HEK293T (cell line): ENCODE data around the gene EHBP1L1.

Experiments used
- CTCF ChIA-PET: fragments of 350-600 bp; formaldehyde crosslinking; extraction: SDS; loops from one replicate; lab custom pipeline; 2021; ENCODE audit warnings: antibody characterized with exemption, inconsistent platforms; lab: Yijun Ruan, JAX
- POLR2A ChIA-PET: fragments of 350-600 bp; formaldehyde crosslinking; extraction: SDS; loops from one replicate; lab custom pipeline; 2020; ENCODE audit warnings: antibody characterized with exemption, inconsistent platforms; lab: Yijun Ruan, JAX
- DNase-seq: peaks from one replicate; pipeline ENCODE4 v3.0.0; 2012; ENCODE audit warnings: mixed read lengths; ENCODE audit errors: extremely low spot score
- ARNT ChIP-seq: fragments of 450-650 bp; IDR thresholded peaks from 2 replicates; pipeline ENCODE4 v1.6.1; 2017; ENCODE audit warnings: mild to moderate bottlenecking
- BHLHE40 ChIP-seq: fragments of 450-650 bp; IDR thresholded peaks from 2 replicates; pipeline ENCODE4 v1.6.1; 2016; ENCODE audit warnings: mild to moderate bottlenecking, moderate library complexity, borderline replicate concordance
- CTBP1 ChIP-seq: fragments of 450-650 bp; IDR thresholded peaks from 2 replicates; pipeline ENCODE4 v1.6.1; 2016; ENCODE audit warnings: borderline replicate concordance
- ELF4 ChIP-seq: fragments of 450-650 bp; IDR thresholded peaks from 2 replicates; pipeline ENCODE4 v1.6.1; 2017; ENCODE audit warnings: antibody characterized with exemption
- FOXA1 ChIP-seq: fragments of 450-650 bp; IDR thresholded peaks from 2 replicates; pipeline ENCODE4 v1.6.1; 2016; ENCODE audit warnings: mild to moderate bottlenecking
- FOXK2 ChIP-seq: fragments of 450-650 bp; IDR thresholded peaks from 2 replicates; pipeline ENCODE4 v1.6.1; 2016; ENCODE audit warnings: mild to moderate bottlenecking
- FOXM1 ChIP-seq: fragments of 450-650 bp; IDR thresholded peaks from 2 replicates; pipeline ENCODE4 v1.6.1; 2017; ENCODE audit warnings: mild to moderate bottlenecking, borderline replicate concordance
- HDGF ChIP-seq: fragments of 450-650 bp; IDR thresholded peaks from 2 replicates; pipeline ENCODE4 v1.6.1; 2017; ENCODE audit warnings: antibody characterized with exemption, borderline replicate concordance
- L3MBTL2 ChIP-seq: fragments of 450-650 bp; conservative IDR thresholded peaks from 2 replicates; pipeline ENCODE4 v1.6.1; 2016; ENCODE audit warnings: mild to moderate bottlenecking
- LEF1 ChIP-seq: fragments of 450-650 bp; IDR thresholded peaks from 2 replicates; pipeline ENCODE4 v1.6.1; 2017; ENCODE audit warnings: mild to moderate bottlenecking, borderline replicate concordance
- NFRKB ChIP-seq: fragments of 450-650 bp; IDR thresholded peaks from 2 replicates; pipeline ENCODE4 v1.6.1; 2016; ENCODE audit warnings: mild to moderate bottlenecking, moderate library complexity
- PKNOX1 ChIP-seq: fragments of 450-650 bp; IDR thresholded peaks from 2 replicates; pipeline ENCODE4 v1.6.1; 2016
- SP1 ChIP-seq: fragments of 450-650 bp; IDR thresholded peaks from 2 replicates; pipeline ENCODE4 v1.6.1; 2017
- SUZ12 ChIP-seq: fragments of 450-650 bp; IDR thresholded peaks from 2 replicates; pipeline ENCODE4 v1.6.1; 2016; ENCODE audit warnings: mild to moderate bottlenecking
- TARDBP ChIP-seq: fragments of 450-650 bp; IDR thresholded peaks from 2 replicates; pipeline ENCODE4 v1.6.1; 2016
- ZNF384 ChIP-seq: fragments of 450-650 bp; IDR thresholded peaks from 2 replicates; pipeline ENCODE4 v1.6.1; 2016

EHBP1L1 gene

GRCh38 chr11:65576867-65577755 lies 1.3 kb downstream of the EHBP1L1 start:
- no peak for DNase-seq
- CTCF ChIA-PET: interaction anchor here (1.2 to 1.3 kb wide), 3 partner anchors 11 to 36 kb away, joined by 3 to 5 read pairs (median 3); no protein-coding TSS in a partner anchor
- TF ChIP-seq ELF4 (no peak), PKNOX1 (no peak), LEF1 (no peak)
- POLR2A ChIA-PET: interaction anchor here (0.9 to 1.9 kb wide), 5 partner anchors 9 to 38 kb away, joined by 4 to 5 read pairs (median 4); partner anchors contain the start of genes MAP3K11 and PCNX3

GRCh38 chr11:65577756-65578109 lies 1.9 kb downstream of the EHBP1L1 start:
- POLR2A ChIA-PET: interaction anchor here (0.7 to 1.2 kb wide), 3 partner anchors 9 to 37 kb away, joined by 3 to 4 read pairs (median 4); partner anchors contain the start of genes MAP3K11 and PCNX3
- CTCF ChIA-PET: interaction anchor here (1.2 to 1.3 kb wide), 2 partner anchors 10 to 37 kb away, joined by 3 to 5 read pairs; no protein-coding TSS in a partner anchor
- TF ChIP-seq HDGF (no peak), TARDBP (no peak), ZNF384 (no peak), LEF1 (no peak), FOXA1 (no peak), FOXM1 (no peak), BHLHE40 (no peak), FOXK2 (no peak), ARNT (no peak), ELF4 (no peak), L3MBTL2 (no peak), PKNOX1 (no peak), SP1 (no peak), NFRKB (no peak), SUZ12 (no peak), CTBP1 (no peak)
- DNase-seq: no peak

GRCh38 chr11:65578134-65578533 lies 2.3 kb downstream of the EHBP1L1 start:
- no peak for DNase-seq
- ChIA-PET CTCF (interaction anchor here (1.3 kb wide), 1 partner anchor 10 kb away, joined by 3 read pairs; no protein-coding TSS in a partner anchor), POLR2A (interaction anchor here (0.7 to 1.2 kb wide), 3 partner anchors 8 to 37 kb away, joined by 3 to 4 read pairs (median 4); partner anchors contain the start of genes MAP3K11 and PCNX3)
- TF ChIP-seq LEF1 (no peak), ELF4 (no peak), PKNOX1 (no peak), CTBP1 (no peak), BHLHE40 (no peak), L3MBTL2 (no peak), NFRKB (no peak)

- CTCF ChIA-PET: no interaction called here
- POLR2A ChIA-PET: interaction anchor here (0.7 kb wide), 1 partner anchor 13 kb away, joined by 3 read pairs; no protein-coding TSS in a partner anchor
- TF ChIP-seq ZNF384 (no peak), NFRKB (no peak), PKNOX1 (no peak), L3MBTL2 (no peak), FOXA1 (no peak), CTBP1 (no peak), BHLHE40 (no peak), FOXM1 (no peak), SUZ12 (no peak), LEF1 (no peak), HDGF (no peak), FOXK2 (no peak), SP1 (no peak), TARDBP (no peak)
- DNase-seq: no peak
Observed at GRCh38 chr11:65578667-65579066, 2.8 kb downstream of the EHBP1L1 start.

- ChIA-PET POLR2A (no interaction called here), CTCF (interaction anchor here (0.7 kb wide), 1 partner anchor 262 kb away, joined by 3 read pairs; no protein-coding TSS in a partner anchor)
- no peak for DNase-seq
- TF ChIP-seq ELF4 (no peak), SUZ12 (no peak), FOXM1 (no peak), HDGF (no peak), FOXA1 (no peak), ZNF384 (no peak), SP1 (no peak), LEF1 (no peak), NFRKB (no peak), PKNOX1 (no peak), L3MBTL2 (no peak), TARDBP (no peak), ARNT (no peak), FOXK2 (no peak), CTBP1 (no peak), BHLHE40 (no peak)
Observed at GRCh38 chr11:65579291-65579690, 3.4 kb downstream of the EHBP1L1 start.
